Neuron (in vitro differentiated cells): ENCODE measurements around the gene STK11.

Source experiments
- H2AFZ ChIP-seq: one replicate; pipeline ENCODE4 v1.6.1; 2013; ENCODE audit warnings: low read depth, mild to moderate bottlenecking, inconsistent platforms, low read length, moderate library complexity
- H3K27me3 ChIP-seq: one replicate; pipeline ENCODE4 v1.6.1; 2013; ENCODE audit warnings: low read length; ENCODE audit not compliant: insufficient read depth
- H3K36me3 ChIP-seq: one replicate; pipeline ENCODE4 v1.6.1; 2013; ENCODE audit warnings: low read length; ENCODE audit not compliant: insufficient read depth
- H3K4me1 ChIP-seq: one replicate; pipeline ENCODE4 v1.6.1; 2013; ENCODE audit warnings: low read length; ENCODE audit not compliant: insufficient read depth
- H3K4me3 ChIP-seq: 2 replicates; pipeline ENCODE4 v1.5.1; 2013; ENCODE audit warnings: mild to moderate bottlenecking, low read length, moderate library complexity
- H3K9me3 ChIP-seq: one replicate; pipeline ENCODE4 v1.6.1; 2013; ENCODE audit warnings: low read length

The STK11 gene

DNA sequence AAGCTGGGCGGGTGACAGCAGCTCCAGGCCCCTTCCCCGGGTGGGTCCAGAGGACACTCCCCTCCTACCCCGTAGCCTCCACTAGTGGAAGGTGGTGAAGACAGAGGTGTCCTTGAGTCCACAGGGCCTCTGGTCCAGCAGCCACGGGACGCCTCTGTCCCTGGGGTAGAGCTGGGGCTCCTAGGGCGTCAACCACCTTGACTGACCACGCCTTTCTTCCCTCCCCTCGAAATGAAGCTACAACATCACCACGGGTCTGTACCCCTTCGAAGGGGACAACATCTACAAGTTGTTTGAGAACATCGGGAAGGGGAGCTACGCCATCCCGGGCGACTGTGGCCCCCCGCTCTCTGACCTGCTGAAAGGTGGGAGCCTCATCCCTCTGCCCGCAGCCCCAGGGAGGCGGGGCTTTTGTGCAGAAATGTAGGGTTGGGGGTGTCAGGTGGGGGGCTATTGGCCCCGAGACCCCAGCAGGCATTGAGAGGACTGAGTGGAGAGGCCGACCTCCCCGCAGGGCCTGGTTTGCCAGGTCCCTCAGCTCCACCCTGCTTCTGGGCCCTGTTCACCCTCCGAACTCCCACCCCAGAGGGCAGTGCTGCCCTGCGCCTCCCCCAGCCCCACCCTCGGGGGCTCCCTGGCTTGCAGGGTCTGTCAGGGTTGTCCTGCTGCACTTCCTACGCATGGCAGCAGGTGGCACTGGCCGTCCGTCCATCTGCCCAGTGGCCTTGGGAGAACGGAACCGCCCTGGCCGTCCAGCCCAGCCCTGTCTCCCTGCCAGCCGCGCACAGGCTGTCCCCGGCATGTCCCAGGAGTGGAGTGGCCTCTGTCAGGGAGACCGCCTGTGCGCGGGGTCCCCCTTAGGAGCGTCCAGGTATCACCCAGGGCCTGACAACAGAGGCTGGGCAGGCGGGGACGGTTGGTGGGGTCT, 15.7 kb downstream of the STK11 start:
- Histone ChIP-seq H3K36me3 (peaks cover 31% of the 10 kb centered on the region), H3K27me3 (no peaks in the 10 kb centered on the region), H3K9me3 (no peaks in the 10 kb centered on the region), H3K4me3 (no peak overlapping the region), H3K4me1 (peaks cover 3% of the 10 kb centered on the region), H2AFZ (no peak overlapping the region)

DNA sequence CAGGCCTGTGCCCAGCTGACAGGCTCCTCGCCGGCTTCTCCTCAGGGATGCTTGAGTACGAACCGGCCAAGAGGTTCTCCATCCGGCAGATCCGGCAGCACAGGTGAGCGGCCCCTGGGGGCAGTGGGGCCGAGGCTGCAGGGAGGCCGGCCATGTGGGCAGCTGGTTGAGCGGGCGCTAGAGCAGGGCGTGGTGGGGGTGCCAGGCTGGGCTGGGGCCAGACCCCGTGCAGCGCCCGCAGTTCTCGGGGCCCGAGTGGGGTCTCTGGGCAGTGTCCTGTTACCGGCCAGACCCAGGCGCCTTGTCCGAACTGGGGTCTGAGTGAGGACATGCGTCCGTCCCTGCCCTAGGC, 16.3 kb downstream of the STK11 start:
- Histone ChIP-seq H3K4me3 (no peak overlapping the region), H3K9me3 (no peaks in the 10 kb centered on the region), H3K4me1 (peaks cover 3% of the 10 kb centered on the region), H3K36me3 (peaks cover 31% of the 10 kb centered on the region), H2AFZ (no peak overlapping the region), H3K27me3 (no peaks in the 10 kb centered on the region)

DNA sequence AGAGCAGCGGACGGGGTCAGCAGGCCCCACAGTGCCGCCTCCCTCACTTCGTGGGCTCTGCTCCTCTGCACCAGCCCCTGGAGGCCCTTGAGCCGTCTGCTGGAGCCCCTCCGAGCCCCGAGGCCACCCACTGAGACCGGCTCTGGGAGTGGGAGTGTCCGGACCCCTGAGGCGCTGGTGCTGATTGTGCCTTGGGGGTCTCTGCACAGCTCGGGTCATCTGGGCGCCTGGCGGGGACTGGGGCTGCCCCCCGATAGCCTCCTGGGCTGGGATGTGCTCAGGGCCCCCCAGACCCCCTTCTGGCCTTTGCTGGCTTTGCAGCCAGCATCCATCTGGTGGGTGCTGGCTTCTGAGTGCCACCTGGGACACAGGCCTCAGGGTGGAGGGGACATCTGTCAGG, 16.8 kb downstream of the STK11 start:
- peaks cover 2% of the 10 kb centered on the region for H3K4me1 ChIP-seq
- no peaks in the 10 kb centered on the region for H3K27me3 ChIP-seq
- H3K36me3 ChIP-seq: peaks cover 31% of the 10 kb centered on the region
- no peak overlapping the region for H2AFZ ChIP-seq
- H3K9me3 ChIP-seq: no peaks in the 10 kb centered on the region
- H3K4me3 ChIP-seq: no peak overlapping the region

DNA sequence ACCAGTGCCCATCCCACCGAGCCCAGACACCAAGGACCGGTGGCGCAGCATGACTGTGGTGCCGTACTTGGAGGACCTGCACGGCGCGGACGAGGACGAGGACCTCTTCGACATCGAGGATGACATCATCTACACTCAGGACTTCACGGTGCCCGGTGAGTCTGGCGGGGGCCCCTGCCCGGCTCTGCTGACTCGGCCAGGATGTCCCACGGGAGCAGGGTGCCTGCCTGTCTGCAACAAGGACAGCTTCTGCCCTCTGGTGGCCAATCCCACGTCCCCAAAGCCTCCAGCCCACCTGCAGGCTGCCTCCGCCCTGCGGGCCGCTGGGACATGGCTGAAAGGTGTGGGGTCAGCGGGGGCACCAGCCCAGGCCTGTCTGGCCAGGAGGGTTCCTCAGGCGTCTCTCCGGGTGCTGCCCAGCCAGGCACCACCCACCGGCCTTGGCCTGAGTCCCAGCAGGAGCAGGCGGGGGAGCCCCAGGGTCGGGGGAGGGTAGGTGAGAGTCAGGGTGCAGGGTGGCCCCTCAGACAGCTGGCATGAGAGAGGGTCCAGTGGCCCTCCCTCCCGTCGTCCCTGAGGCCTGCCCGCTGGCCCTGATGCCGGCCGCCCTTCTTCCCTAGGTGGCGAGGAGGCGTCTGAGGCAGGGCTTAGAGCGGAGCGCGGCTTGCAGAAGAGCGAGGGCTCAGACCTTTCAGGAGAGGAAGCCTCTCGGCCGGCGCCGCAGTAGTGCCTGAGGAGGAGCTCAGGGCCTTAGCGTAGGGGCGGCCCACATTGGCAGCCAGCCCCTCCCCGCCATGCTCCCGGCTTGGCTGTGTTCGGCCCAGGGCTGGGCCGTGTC, 17.7 kb downstream of the STK11 start:
- Histone ChIP-seq H3K4me3 (no peak overlapping the region), H3K4me1 (peaks cover 2% of the 10 kb centered on the region), H3K9me3 (no peaks in the 10 kb centered on the region), H3K27me3 (no peaks in the 10 kb centered on the region), H3K36me3 (peaks cover 34% of the 10 kb centered on the region), H2AFZ (no peak overlapping the region)

DNA sequence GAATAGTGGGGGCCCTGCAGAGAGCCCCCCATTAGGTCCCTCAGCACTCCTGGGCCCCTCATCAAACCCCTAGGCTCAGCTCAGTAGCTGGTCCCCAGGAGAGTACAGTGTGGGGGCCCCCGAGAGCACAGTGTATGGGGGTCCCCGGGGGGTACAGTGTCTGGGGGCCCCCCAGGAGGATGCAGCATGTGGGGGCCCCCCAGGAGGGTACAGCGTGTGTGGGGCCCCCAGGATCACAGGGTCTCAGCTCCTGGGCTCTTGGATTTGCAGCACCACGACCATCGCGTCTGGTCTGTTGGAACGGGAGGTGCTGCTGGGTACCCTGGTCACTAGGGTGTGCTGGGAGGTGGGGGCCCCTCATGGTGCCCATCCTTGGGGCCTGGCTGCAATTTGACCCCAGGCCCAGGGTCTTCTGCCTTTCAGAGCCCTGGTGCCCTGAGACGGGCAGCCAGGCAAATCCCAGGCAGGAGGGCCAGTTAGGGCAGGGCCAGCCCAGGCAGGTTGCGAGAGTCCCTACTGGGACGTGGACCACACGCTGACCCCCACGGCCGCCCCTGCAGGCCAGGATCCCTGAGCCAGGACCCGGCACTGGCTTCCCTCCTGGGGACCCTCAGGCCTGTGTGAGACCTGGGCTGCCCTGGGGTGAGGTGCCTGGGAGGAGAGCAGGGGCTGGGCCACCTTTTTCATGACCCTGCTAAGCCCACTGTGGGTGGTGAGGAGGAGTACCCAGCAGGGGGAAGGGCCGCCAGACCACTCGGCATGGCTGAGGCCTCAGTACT, 18.7 kb downstream of the STK11 start:
- H3K4me1 ChIP-seq: peaks cover 2% of the 10 kb centered on the region
- no peak overlapping the region for H2AFZ ChIP-seq
- H3K9me3 ChIP-seq: no peaks in the 10 kb centered on the region
- no peak overlapping the region for H3K4me3 ChIP-seq
- H3K36me3 ChIP-seq: peaks cover 36% of the 10 kb centered on the region
- no peaks in the 10 kb centered on the region for H3K27me3 ChIP-seq

DNA sequence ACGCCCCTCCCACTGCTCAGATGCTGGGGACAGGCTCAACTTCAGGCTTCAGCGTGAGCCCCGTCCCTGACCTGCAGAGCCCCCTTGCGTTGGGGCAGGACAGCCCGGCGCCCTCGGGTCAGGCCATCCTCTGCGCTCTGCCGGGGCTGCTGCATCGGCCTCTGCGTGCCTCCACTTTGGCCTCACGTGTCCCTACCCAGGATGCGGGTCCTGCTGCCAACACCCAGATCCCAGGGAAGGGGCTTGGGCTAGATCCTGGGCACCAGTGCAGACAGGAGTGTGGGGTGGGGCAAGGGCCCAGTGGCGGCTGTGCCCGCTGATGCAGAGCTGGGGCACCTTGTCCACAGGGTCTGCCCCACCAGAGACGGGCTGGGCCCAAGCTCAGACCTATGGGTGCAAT, 19.3 kb downstream of the STK11 start:
- H2AFZ ChIP-seq: no peak overlapping the region
- H3K36me3 ChIP-seq: peaks cover 36% of the 10 kb centered on the region
- no peaks in the 10 kb centered on the region for H3K27me3 ChIP-seq
- H3K9me3 ChIP-seq: no peaks in the 10 kb centered on the region
- H3K4me1 ChIP-seq: peaks cover 2% of the 10 kb centered on the region
- no peak overlapping the region for H3K4me3 ChIP-seq

DNA sequence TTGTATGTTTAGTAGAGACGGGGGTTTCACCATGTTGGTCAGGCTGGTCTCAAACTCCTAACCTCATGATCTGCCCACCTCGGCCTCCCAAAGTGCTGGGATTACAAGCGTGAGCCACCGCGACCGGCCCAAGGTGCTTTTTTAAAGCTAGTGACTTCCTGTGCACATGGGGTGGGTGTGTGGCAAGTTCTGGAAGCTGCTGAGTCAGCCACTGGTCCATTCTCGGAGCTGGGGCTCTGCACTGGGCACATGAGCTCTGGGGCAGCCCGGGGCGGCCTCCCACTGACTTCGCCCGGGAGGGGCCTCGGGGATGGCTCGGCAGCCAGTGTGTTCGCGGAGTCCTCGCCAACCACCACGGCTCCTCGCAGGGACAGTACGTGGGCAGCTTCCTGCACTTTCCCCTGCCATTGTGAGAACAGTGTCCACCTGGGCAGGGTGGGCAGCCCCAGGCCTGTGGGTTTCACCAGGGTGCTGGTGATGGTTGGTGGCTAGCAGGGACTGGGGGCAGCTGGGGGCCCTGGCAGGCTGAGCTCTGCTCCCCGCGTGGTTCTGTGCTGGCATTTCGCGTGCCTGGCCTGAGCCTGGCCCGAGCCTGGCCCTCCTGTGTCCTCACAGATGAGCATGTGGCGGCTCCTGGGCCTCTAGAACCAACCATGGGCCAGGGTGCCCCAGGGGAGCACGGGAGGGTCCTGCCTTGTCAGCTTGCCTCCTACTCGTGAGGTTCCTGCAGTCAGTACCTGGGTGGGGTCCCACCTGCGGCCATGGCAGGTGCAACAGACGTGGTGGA, 20.1 kb downstream of the STK11 start:
- no peaks in the 10 kb centered on the region for H3K9me3 ChIP-seq
- H3K4me3 ChIP-seq: no peak overlapping the region

DNA sequence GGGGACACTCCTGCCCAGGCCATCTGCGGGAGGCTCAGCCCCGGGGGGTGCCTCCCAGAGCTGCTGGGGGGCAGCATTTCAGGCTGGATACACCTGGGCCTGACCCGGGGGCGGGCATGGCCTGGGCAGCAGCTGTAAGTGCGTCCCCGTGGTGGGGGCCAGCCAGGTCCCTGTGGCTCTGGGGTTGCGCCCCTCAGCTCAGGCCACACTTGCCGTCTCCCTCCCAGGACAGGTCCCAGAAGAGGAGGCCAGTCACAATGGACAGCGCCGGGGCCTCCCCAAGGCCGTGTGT, 20.6 kb downstream of the STK11 start:
- Histone ChIP-seq H2AFZ (no peak overlapping the region), H3K4me3 (no peak overlapping the region), H3K27me3 (no peaks in the 10 kb centered on the region), H3K36me3 (peaks cover 41% of the 10 kb centered on the region), H3K9me3 (no peaks in the 10 kb centered on the region), H3K4me1 (peaks cover 2% of the 10 kb centered on the region)

More for the DNA sequence above, 20.1 kb downstream of the STK11 start:
- Histone ChIP-seq H3K4me1 (peaks cover 2% of the 10 kb centered on the region), H3K36me3 (peaks cover 42% of the 10 kb centered on the region), H3K27me3 (no peaks in the 10 kb centered on the region), H2AFZ (no peak overlapping the region)

DNA sequence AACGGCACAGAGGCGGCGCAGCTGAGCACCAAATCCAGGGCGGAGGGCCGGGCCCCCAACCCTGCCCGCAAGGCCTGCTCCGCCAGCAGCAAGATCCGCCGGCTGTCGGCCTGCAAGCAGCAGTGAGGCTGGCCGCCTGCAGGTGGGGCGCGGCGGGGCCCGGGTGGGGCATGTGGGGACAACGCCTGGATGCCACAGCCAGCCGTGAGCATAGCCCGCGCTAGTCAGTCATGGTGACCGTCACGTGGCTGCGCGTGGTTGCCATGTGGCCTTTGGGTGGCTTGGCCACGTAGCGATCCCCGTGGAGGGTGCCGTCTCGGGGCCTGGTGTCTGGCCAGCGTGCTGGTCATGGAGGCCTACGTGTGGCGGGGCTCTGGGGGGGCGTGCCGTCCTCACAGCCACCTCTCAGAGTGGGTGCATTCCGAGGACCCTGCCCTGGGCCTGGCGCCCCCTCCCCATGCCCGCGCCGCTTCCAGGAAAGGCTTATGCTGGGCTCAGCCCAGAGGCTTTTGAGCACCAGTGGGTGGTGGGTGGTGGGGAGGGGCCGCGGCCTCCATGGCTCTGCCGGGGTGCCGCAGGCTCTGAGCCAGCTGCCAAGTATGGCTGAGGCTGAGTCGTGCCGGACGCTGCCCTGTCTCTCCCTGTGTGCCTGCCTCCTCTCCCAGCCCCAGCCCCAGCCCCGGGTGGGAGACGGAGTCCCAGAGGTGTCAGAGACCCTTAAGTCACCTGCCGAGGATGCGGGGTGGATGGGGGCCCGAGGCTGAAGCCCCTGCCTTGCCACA, 21.1 kb downstream of the STK11 start:
- Histone ChIP-seq H2AFZ (no peak overlapping the region), H3K36me3 (peaks cover 42% of the 10 kb centered on the region), H3K4me3 (no peak overlapping the region), H3K9me3 (no peaks in the 10 kb centered on the region), H3K4me1 (no peaks in the 10 kb centered on the region), H3K27me3 (no peaks in the 10 kb centered on the region)

DNA sequence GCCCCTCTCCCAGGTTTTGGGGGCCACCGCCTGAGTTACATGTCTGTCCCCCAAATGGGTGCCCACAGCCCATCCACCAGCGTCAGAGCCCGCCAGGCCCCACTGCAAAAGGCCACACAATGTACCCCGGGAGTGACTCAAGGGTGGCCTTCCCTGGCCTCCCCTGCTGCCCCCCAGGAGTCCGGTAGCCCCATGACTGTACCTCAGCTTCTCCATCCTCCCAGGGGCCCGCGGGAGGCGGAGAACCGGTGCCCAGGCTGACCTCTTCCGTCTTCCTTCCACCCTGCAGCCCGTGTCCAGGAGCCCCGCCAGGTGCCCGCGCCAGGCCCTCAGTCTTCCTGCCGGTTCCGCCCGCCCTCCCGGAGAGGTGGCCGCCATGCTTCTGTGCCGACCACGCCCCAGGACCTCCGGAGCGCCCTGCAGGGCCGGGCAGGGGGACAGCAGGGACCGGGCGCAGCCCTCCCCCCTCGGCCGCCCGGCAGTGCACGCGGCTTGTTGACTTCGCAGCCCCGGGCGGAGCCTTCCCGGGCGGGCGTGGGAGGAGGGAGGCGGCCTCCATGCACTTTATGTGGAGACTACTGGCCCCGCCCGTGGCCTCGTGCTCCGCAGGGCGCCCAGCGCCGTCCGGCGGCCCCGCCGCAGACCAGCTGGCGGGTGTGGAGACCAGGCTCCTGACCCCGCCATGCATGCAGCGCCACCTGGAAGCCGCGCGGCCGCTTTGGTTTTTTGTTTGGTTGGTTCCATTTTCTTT, 21.9 kb downstream of the STK11 start:
- no peaks in the 10 kb centered on the region for H3K27me3 ChIP-seq
- H3K9me3 ChIP-seq: no peaks in the 10 kb centered on the region
- no peak overlapping the region for H2AFZ ChIP-seq
- H3K36me3 ChIP-seq: peaks cover 45% of the 10 kb centered on the region
- H3K4me1 ChIP-seq: no peaks in the 10 kb centered on the region
- H3K4me3 ChIP-seq: no peak overlapping the region

DNA sequence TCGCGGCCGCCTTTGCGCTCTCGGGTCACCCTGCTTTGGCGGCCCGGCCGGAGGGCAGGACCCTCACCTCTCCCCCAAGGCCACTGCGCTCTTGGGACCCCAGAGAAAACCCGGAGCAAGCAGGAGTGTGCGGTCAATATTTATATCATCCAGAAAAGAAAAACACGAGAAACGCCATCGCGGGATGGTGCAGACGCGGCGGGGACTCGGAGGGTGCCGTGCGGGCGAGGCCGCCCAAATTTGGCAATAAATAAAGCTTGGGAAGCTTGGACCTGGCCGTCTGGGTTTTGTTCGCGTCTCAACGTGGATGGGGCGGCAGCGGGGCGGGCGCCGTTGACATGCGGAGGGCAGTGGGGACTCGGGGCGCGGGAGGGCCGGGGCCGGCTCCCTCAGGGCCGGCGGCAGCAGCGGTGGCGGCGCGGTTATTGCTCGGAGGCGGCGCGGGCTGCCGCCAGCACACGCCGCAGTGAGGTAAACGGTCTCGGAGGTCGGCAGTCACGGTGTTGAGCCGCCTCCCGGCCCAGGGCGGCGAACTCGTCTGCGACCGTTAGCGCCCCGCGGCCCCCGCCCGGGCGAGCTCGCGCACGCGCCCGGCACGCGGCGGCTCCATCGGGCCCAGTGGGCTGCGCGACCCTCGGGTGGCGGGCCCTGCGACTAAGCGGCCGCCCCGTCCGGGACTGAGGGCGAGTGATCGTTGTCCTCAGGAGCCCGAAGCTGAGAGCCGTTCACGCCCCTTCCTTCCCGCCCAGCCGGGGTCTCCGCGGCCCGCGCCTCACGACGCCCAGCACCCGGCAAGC, 22.8 kb downstream of the STK11 start:
- Histone ChIP-seq H3K4me1 (no peaks in the 10 kb centered on the region), H3K27me3 (no peaks in the 10 kb centered on the region), H3K4me3 (no peak overlapping the region), H3K9me3 (no peaks in the 10 kb centered on the region), H3K36me3 (peaks cover 45% of the 10 kb centered on the region), H2AFZ (no peak overlapping the region)
